Measurements from ENCODE around the gene KSR2.

Gene KSR2

DNA sequence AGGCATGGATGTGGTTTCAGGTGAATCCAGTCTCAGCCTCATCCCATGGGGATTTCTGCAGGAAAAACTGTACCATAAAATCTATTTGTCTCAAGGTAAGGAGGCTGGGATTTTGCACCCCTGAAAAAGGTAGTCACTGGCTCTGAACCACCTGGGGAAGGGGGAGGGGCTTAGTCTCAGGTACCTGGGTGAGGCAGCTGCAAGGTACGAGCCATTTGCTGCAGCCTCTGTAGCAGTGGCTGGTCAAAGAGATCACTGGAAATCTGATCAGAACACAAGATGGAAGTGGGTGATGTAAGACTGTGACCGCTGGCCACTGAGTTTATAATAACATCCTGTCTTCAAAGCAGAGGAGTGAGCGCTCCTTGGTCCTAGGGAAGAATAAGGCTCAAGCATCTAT is 397.5 kb downstream of the KSR2 start:
- TF ChIP-seq, protein P1, sequence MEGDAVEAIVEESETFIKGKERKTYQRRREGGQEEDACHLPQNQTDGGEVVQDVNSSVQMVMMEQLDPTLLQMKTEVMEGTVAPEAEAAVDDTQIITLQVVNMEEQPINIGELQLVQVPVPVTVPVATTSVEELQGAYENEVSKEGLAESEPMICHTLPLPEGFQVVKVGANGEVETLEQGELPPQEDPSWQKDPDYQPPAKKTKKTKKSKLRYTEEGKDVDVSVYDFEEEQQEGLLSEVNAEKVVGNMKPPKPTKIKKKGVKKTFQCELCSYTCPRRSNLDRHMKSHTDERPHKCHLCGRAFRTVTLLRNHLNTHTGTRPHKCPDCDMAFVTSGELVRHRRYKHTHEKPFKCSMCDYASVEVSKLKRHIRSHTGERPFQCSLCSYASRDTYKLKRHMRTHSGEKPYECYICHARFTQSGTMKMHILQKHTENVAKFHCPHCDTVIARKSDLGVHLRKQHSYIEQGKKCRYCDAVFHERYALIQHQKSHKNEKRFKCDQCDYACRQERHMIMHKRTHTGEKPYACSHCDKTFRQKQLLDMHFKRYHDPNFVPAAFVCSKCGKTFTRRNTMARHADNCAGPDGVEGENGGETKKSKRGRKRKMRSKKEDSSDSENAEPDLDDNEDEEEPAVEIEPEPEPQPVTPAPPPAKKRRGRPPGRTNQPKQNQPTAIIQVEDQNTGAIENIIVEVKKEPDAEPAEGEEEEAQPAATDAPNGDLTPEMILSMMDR (IDR thresholded peaks at IDR 0.05; ENCODE audit: low read depth, low read length, missing control alignments) = no peak
- H3K36me3 ChIP-seq (replicated peaks) = no peaks in the 10 kb centered on the region
- H3K4me3 ChIP-seq (ENCODE audit: low read depth, low read length) = no peak overlapping the region
- no peak for DNase-seq
- H3K27me3 ChIP-seq (replicated peaks) = no peaks in the 10 kb centered on the region
- in situ Hi-C loops (cut with HindIII; ENCODE audit: low pct_ligation_motif_present, low sequenced_read_pairs) = no loop called here
- H3K27ac ChIP-seq = no peak overlapping the region

DNA sequence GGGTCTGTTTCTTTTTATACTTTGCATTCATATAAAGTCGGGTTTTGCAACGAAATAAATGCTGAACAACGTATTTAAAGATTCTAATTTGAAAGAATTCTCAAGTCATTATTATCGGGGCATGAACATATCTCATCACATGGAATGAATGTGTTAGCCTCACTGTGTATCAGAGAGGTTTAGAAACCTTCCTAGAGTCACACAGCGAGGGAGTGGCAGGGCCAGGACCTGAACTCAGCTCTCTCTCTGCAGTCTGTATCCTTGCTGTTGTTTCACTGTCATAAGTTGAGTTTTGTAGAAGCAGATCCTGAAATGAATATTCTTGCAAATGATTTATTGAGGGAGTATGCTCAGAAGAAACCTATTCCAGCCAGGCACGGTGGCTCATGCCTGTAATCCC is 398.2 kb downstream of the KSR2 start:
- Histone ChIP-seq H3K36me3 (replicated peaks) (no peaks in the 10 kb centered on the region), H3K27ac (no peak overlapping the region), H3K27me3 (replicated peaks) (no peaks in the 10 kb centered on the region), H3K4me3 (ENCODE audit: low read depth, low read length) (no peak overlapping the region)
- in situ Hi-C loops (cut with HindIII; ENCODE audit: low pct_ligation_motif_present, low sequenced_read_pairs) = no loop called here
- no peak for DNase-seq
- TF ChIP-seq, protein P1 (IDR thresholded peaks at IDR 0.05; ENCODE audit: low read depth, low read length, missing control alignments) = no peak

DNA sequence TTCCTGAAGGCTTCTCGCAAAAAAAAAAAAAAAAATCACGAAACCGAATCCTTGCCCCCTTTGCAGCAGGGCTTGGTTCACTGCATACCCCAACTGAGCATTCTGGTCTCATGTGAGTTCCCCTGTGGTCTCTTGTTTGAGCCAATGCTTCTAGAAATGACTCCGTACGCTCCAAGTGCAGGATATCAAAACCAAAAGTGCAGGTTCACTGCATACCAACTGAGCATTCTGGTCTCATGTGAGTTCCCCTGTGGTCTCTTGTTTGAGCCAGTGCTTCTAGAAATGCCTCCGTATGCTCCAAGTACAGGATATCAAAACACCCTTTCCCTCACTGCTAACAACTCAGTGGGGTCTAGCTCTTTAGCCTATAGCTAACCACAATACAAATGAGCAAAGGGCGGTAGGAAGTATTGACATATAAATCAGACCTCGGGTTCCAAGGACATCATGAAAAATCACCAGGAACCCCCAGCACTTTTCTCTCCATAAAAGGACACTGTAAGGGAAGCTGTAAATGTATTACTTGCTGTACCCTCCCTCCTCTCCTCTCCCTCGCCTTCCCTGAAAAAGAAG is 401.1 kb downstream of the KSR2 start:
- Histone ChIP-seq H3K27ac (no peak overlapping the region), H3K27me3 (replicated peaks) (no peaks in the 10 kb centered on the region), H3K36me3 (replicated peaks) (no peaks in the 10 kb centered on the region), H3K4me3 (ENCODE audit: low read depth, low read length) (no peak overlapping the region)
- TF ChIP-seq, protein P1 (IDR thresholded peaks at IDR 0.05; ENCODE audit: low read depth, low read length, missing control alignments) = no peak
- in situ Hi-C loops (cut with HindIII; ENCODE audit: low pct_ligation_motif_present, low sequenced_read_pairs) = no loop called here
- DNase-seq = no peak

DNA sequence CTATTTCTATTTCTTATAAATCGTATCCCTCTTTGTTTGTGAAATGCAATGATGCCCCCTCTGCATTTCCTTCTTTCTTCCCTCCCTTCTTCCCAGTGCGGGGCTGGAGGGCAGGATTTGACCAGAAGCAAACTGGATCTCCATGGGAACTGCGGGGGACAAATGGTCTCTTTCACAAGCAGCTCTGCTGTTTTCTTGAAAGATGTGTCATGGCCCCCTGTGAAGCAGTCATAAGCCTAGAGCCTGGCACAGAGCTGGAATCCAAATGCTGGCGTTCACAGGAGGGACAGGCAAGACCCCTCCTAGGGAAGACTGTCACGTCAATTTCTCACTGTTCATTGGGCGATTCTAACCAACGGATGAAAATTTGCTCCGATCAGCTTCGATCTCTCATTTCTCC is 403.9 kb downstream of the KSR2 start:
- Histone ChIP-seq H3K27ac (no peak overlapping the region), H3K27me3 (replicated peaks) (no peaks in the 10 kb centered on the region), H3K36me3 (replicated peaks) (no peaks in the 10 kb centered on the region), H3K4me3 (ENCODE audit: low read depth, low read length) (no peak overlapping the region)
- TF ChIP-seq, protein P1 (IDR thresholded peaks at IDR 0.05; ENCODE audit: low read depth, low read length, missing control alignments) = no peak
- no peak for DNase-seq
- in situ Hi-C loops (cut with HindIII; ENCODE audit: low pct_ligation_motif_present, low sequenced_read_pairs) = no loop called here

DNA sequence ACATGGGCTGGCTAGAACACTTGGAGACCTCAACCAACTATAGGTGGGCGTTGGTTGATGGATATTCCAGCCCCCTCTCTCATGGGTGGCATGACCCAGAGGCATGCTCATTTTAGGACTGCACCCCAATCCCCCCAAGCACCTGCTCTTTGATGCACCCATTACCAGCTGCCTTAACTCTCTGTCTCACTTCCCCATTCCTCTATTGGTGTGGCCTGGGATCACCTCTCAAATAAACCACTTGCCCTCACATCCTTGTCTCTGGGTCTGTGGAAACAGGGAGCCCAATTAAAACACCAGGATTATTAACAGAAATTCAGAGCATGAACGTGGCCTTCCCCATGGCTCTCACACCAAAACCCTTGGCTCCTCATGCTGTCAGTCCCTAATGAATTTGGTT is 405.1 kb downstream of the KSR2 start:
- Histone ChIP-seq H3K27me3 (replicated peaks) (no peaks in the 10 kb centered on the region), H3K36me3 (replicated peaks) (no peaks in the 10 kb centered on the region), H3K4me3 (ENCODE audit: low read depth, low read length) (no peak overlapping the region), H3K27ac (no peak overlapping the region)
- no peak for DNase-seq
- in situ Hi-C loops (cut with HindIII; ENCODE audit: low pct_ligation_motif_present, low sequenced_read_pairs) = no loop called here
- TF ChIP-seq, protein P1 (IDR thresholded peaks at IDR 0.05; ENCODE audit: low read depth, low read length, missing control alignments) = no peak

DNA sequence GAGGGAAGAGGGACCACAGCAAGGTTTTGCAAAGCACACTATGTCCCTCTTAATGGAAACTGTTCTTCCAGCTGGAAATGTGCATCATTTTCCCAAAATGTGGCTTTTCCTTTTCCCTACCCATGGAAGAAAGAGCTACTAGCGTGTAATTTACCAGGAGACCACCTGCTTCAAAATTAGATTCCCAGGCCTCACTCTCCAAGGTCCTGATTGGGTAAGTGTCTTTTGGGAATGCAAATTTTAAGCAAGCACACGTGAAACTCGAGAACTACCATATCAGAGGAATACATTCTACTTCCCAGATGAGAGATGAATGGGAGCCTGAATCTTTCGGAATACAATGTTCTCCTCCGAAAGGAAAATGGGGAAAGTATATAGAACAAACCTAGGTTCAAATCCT is 405.8 kb downstream of the KSR2 start:
- no peak overlapping the region for H3K4me3 ChIP-seq (ENCODE audit: low read depth, low read length)
- no peak for DNase-seq
- in situ Hi-C loops (cut with HindIII; ENCODE audit: low pct_ligation_motif_present, low sequenced_read_pairs) = no loop called here
- TF ChIP-seq, protein P1 (IDR thresholded peaks at IDR 0.05; ENCODE audit: low read depth, low read length, missing control alignments) = no peak
- no peak overlapping the region for H3K27ac ChIP-seq
- H3K36me3 ChIP-seq (replicated peaks) = no peaks in the 10 kb centered on the region
- H3K27me3 ChIP-seq (replicated peaks) = no peaks in the 10 kb centered on the region

Measured in brain microvascular endothelial cell (primary cell).